SK-N-SH treated with all-trans-retinoic acid at 6 μM for 48 hours (cell line): Measurements from ENCODE around the gene CENPW.

Experiments used
- ATAC-seq: fragments of 200-7000 bp; cut with Tn5 transposase; 3 replicates; pipeline ENCODE4 v1.9.1; 2020; ENCODE audit warnings: mild to moderate bottlenecking, moderate library complexity
- CSDC2 ChIP-seq: fragments of 250-450 bp; sonication (Bioruptor Pico); IDR thresholded peaks from 2 replicates; pipeline ENCODE4 v1.5.0; 2020; ENCODE audit warnings: mild to moderate bottlenecking, moderate library complexity
- ESRRG ChIP-seq: fragments of 250-450 bp; sonication (Bioruptor Pico); IDR thresholded peaks from 2 replicates; pipeline ENCODE4 v1.6.1; 2021; ENCODE audit warnings: mild to moderate bottlenecking
- GLIS3 ChIP-seq: fragments of 250-450 bp; sonication (Bioruptor Pico); IDR thresholded peaks from 2 replicates; pipeline ENCODE4 v1.5.0; 2020; ENCODE audit warnings: mild to moderate bottlenecking, moderate library complexity
- ISL1 ChIP-seq: fragments of 250-450 bp; sonication (Bioruptor Pico); IDR thresholded peaks from 2 replicates; pipeline ENCODE4 v2.1.2; 2022; ENCODE audit warnings: mild to moderate bottlenecking, moderate library complexity
- OSR1 ChIP-seq: fragments of 250-450 bp; sonication (Bioruptor Pico); IDR thresholded peaks from 2 replicates; pipeline ENCODE4 v1.8.0; 2022; ENCODE audit warnings: moderate library complexity, mild to moderate bottlenecking, inconsistent platforms
- POU6F1 ChIP-seq: fragments of 250-450 bp; sonication (Bioruptor Pico); IDR thresholded peaks from 2 replicates; pipeline ENCODE4 v1.8.0; 2021; ENCODE audit warnings: low read depth, mild to moderate bottlenecking, moderate library complexity, borderline replicate concordance
- RARB ChIP-seq: fragments of 250-450 bp; sonication (Bioruptor Pico); IDR thresholded peaks from 2 replicates; pipeline ENCODE4 v1.8.0; 2021; ENCODE audit warnings: mild to moderate bottlenecking, moderate library complexity
- SNAI2 ChIP-seq: fragments of 250-450 bp; sonication (Bioruptor Pico); IDR thresholded peaks from 2 replicates; pipeline ENCODE4 v1.5.0; 2020; ENCODE audit warnings: mild to moderate bottlenecking, moderate library complexity
- TCF4 ChIP-seq: fragments of 250-450 bp; sonication (Bioruptor Pico); IDR thresholded peaks from 2 replicates; pipeline ENCODE4 v1.8.0; 2021; ENCODE audit warnings: mild to moderate bottlenecking, moderate library complexity, borderline replicate concordance
- TOX ChIP-seq: fragments of 250-450 bp; sonication (Bioruptor Pico); IDR thresholded peaks from 2 replicates; pipeline ENCODE4 v1.8.0; 2021; ENCODE audit warnings: mild to moderate bottlenecking, moderate library complexity, borderline replicate concordance
- ZC3H10 ChIP-seq: fragments of 250-450 bp; sonication (Bioruptor Pico); IDR thresholded peaks from 2 replicates; pipeline ENCODE4 v1.5.1; 2021; ENCODE audit warnings: mild to moderate bottlenecking, moderate library complexity
- ZFP3 ChIP-seq: fragments of 250-450 bp; sonication (Bioruptor Pico); IDR thresholded peaks from 2 replicates; pipeline ENCODE4 v1.5.0; 2020; ENCODE audit warnings: mild to moderate bottlenecking, moderate library complexity
- ZNF565 ChIP-seq: fragments of 450-650 bp; formaldehyde crosslinking; conservative IDR thresholded peaks from 2 replicates; pipeline ENCODE4 v1.5.0; 2020; ENCODE audit warnings: low read depth, mild to moderate bottlenecking, moderate library complexity
- ZNF8 ChIP-seq: fragments of 450-650 bp; formaldehyde crosslinking; IDR thresholded peaks from 2 replicates; pipeline ENCODE4 v1.5.0; 2020; ENCODE audit warnings: mild to moderate bottlenecking, moderate library complexity
- TF ChIP-seq, protein P1 (sequence below): fragments of 250-450 bp; sonication (Bioruptor Pico); IDR thresholded peaks from 2 replicates; pipeline ENCODE4 v1.5.0; 2020; ENCODE audit warnings: mild to moderate bottlenecking, moderate library complexity
- TF ChIP-seq, protein P2 (sequence below): fragments of 250-450 bp; sonication (Bioruptor Pico); IDR thresholded peaks from 2 replicates; pipeline ENCODE4 v1.5.1; 2020; ENCODE audit warnings: low read depth, mild to moderate bottlenecking, moderate library complexity

Gene CENPW

DNA sequence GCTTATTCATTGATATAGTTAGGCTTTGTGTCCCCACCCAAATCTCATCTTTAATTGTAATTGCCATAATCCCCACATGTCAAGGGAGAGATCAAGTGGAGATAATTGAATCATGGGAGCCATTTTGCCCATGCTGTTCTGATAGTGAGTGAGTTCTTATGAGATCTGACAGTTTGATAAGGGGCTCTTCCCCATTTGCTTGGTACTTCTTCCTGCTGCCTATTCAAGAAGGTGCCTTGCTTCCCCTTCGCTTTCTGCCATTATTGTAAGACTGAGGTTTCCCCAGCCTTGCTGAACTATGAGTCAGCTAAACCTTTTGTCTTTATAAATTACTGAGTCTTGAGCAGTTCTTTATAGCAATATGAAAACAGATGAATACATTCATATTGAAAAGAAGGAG is 45.6 kb downstream of the CENPW start (continued):
- TF ChIP-seq, protein P1, sequence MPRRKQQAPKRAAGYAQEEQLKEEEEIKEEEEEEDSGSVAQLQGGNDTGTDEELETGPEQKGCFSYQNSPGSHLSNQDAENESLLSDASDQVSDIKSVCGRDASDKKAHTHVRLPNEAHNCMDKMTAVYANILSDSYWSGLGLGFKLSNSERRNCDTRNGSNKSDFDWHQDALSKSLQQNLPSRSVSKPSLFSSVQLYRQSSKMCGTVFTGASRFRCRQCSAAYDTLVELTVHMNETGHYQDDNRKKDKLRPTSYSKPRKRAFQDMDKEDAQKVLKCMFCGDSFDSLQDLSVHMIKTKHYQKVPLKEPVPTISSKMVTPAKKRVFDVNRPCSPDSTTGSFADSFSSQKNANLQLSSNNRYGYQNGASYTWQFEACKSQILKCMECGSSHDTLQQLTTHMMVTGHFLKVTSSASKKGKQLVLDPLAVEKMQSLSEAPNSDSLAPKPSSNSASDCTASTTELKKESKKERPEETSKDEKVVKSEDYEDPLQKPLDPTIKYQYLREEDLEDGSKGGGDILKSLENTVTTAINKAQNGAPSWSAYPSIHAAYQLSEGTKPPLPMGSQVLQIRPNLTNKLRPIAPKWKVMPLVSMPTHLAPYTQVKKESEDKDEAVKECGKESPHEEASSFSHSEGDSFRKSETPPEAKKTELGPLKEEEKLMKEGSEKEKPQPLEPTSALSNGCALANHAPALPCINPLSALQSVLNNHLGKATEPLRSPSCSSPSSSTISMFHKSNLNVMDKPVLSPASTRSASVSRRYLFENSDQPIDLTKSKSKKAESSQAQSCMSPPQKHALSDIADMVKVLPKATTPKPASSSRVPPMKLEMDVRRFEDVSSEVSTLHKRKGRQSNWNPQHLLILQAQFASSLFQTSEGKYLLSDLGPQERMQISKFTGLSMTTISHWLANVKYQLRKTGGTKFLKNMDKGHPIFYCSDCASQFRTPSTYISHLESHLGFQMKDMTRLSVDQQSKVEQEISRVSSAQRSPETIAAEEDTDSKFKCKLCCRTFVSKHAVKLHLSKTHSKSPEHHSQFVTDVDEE: no peak

- peak; percentile 72 for ATAC-seq
- TF ChIP-seq, protein P2, sequence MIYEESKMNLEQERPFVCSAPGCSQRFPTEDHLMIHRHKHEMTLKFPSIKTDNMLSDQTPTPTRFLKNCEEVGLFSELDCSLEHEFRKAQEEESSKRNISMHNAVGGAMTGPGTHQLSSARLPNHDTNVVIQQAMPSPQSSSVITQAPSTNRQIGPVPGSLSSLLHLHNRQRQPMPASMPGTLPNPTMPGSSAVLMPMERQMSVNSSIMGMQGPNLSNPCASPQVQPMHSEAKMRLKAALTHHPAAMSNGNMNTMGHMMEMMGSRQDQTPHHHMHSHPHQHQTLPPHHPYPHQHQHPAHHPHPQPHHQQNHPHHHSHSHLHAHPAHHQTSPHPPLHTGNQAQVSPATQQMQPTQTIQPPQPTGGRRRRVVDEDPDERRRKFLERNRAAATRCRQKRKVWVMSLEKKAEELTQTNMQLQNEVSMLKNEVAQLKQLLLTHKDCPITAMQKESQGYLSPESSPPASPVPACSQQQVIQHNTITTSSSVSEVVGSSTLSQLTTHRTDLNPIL (CRISPR knock-in tag): no peak
- TF ChIP-seq ZFP3 (CRISPR knock-in tag) (no peak), TOX (CRISPR knock-in tag) (no peak), TCF4 (CRISPR knock-in tag) (peak; percentile 98), GLIS3 (CRISPR knock-in tag) (no peak), OSR1 (CRISPR knock-in tag) (no peak), CSDC2 (CRISPR knock-in tag) (no peak)
- TF ChIP-seq, protein P1: peak; percentile 88
- TF ChIP-seq, all 23 proteins: peak for 2
These were observed 48.2 kb downstream of the CENPW start for GRCh38 chr6:126388104-126388598.

- no peak for ATAC-seq
- TF ChIP-seq ZNF8 (CRISPR knock-in tag) (no peak), SNAI2 (CRISPR knock-in tag) (no peak), CSDC2 (CRISPR knock-in tag) (no peak), TCF4 (CRISPR knock-in tag) (no peak), ZNF565 (no peak), ESRRG (CRISPR knock-in tag) (no peak), ISL1 (no peak), POU6F1 (CRISPR knock-in tag) (no peak), ZC3H10 (CRISPR knock-in tag) (no peak), RARB (no peak), ZFP3 (CRISPR knock-in tag) (no peak)
These were observed 56.2 kb downstream of the CENPW start for GRCh38 chr6:126396131-126396530.
